ENCODE results near the gene AGXT2.

Gene AGXT2

DNA sequence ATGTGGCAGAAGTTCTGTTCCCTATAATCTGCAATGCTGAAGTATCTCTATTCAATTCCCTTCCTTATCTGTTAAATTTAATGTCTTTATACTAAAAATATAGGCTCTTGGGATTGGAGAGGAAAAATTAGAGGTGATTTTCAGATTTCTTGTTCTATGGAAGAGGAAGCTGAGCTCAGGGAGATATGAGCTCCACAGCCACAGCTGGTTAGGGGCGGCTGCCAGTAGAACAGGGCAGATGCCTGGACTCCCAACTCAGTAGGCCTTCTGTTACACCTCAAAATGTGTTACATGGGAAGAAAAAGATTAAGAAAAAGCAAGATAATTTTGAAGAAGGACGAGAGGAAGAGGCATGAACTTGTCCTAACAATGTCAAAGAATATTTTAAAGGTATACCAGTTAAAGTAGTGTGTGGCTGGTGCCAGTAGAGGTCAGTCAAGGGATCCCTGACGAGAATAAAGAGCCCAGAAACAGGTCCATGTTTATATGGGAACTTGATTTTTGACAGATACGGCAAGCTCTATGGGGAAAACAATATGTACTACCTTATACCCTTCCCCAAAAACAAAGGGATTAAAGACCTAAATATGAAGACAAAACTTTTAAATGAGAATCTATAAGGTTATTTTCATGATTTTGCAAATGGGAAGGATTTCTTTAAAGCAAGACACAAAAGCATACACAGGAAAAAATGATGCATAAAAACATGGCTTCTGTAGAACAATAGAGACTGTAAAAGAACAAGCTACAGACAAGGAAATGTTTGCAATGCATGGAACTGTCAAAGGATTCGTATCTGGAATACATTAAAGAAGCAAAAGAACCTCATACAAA, 89.7 kb downstream of the AGXT2 start:
- DNase-seq: peak; percentile 8 to 15

DNA sequence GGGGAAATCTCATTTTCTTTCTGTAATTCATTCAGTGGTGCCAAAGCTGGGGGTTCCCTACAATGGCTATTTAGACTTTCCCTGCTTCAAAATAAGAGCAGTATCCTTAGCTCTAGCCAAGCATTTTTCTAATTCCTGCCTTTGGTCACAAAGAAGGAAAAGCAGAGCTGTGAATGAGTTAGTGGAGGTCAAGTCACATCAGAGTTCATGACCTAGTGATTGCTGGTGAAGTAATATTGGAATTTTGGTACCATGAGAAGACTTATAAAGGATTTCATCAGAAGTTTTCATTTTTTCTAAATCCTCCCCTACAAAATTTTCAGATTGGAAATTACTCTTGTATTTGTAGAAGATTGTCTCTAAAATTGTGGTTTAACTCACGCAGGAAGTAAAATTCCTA, 90.4 kb downstream of the AGXT2 start:
- no peak for DNase-seq

Data from AML-193 (cell line).